Prostate gland (tissue), 2 donors: ENCODE results near the gene SCN5A.

Experiments
- POLR2A ChIP-seq: fragments of 450-650 bp; IDR thresholded peaks from one replicate; pipeline ENCODE4 v1.6.1; 2016; ENCODE audit warnings: antibody characterized with exemption, mild to moderate bottlenecking
- POLR2AphosphoS5 ChIP-seq: sonication (generic); formaldehyde crosslinking; IDR thresholded peaks from one replicate; pipeline ENCODE4 v1.6.1; 2017; ENCODE audit warnings: antibody characterized with exemption
- TF ChIP-seq, protein P1 (sequence below), 4 experiments: fragments of 200-600 bp in 2 of 4; fragments of 450-650 bp in 2 of 4; sonication (generic) in 2 of 4; IDR thresholded peaks; 1 replicate in 3 of 4; 2 replicates in 1 of 4; pipeline ENCODE4 v1.5.1; 2016 to 2019; ENCODE audit warnings: antibody characterized with exemption in 4 of 4, mild to moderate bottlenecking in 2 of 4, moderate library complexity in 2 of 4

- TF ChIP-seq, protein P1, sequence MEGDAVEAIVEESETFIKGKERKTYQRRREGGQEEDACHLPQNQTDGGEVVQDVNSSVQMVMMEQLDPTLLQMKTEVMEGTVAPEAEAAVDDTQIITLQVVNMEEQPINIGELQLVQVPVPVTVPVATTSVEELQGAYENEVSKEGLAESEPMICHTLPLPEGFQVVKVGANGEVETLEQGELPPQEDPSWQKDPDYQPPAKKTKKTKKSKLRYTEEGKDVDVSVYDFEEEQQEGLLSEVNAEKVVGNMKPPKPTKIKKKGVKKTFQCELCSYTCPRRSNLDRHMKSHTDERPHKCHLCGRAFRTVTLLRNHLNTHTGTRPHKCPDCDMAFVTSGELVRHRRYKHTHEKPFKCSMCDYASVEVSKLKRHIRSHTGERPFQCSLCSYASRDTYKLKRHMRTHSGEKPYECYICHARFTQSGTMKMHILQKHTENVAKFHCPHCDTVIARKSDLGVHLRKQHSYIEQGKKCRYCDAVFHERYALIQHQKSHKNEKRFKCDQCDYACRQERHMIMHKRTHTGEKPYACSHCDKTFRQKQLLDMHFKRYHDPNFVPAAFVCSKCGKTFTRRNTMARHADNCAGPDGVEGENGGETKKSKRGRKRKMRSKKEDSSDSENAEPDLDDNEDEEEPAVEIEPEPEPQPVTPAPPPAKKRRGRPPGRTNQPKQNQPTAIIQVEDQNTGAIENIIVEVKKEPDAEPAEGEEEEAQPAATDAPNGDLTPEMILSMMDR (IDR thresholded peaks at IDR 0.05), result no peak
- TF ChIP-seq POLR2A (no peak), POLR2AphosphoS5 (no peak)
These were observed 23.3 kb downstream of the SCN5A start for GRCh38 chr3:38626171-38626570.
